MM.1S (cell line): Measurements from ENCODE around the gene KCNJ1.

Experiments
- CTCF ChIP-seq: fragments of 300-600 bp; sonication (generic); IDR thresholded peaks from 2 replicates; pipeline ENCODE4 v1.5.1; 2016; ENCODE audit warnings: antibody characterized with exemption, low read length, mixed read lengths
- EZH2 ChIP-seq: fragments of 300-600 bp; sonication (generic); optimal IDR thresholded peaks from 2 replicates; pipeline ENCODE3; 2017; ENCODE audit warnings: low read depth, mild to moderate bottlenecking, antibody characterized with exemption, low read length, mixed read lengths

- TF ChIP-seq EZH2 (no peak), CTCF (no peak)
Observed at GRCh38 chr11:128916681-128917080, 49.6 kb upstream of the KCNJ1 start.
